GM18519 (cell line): Measurements from ENCODE around the gene ABCG4.
"Not testable (repeated sequence)": the region's sequence is repeated elsewhere in the genome, so short reads cannot be mapped to it uniquely, and the experiment has no call there.

Experiments used
- ATAC-seq: cut with Tn5 transposase; IDR thresholded peaks from one replicate; pipeline ENCODE4 v1.9.1; 2021; ENCODE audit warnings: mild to moderate bottlenecking, moderate library complexity; ENCODE audit not compliant: unreplicated experiment, low FRiP score

ABCG4 gene

GRCh38 chr11:119180729-119181676 lies 32.2 kb downstream of the ABCG4 start:
- no peak for ATAC-seq

GRCh38 chr11:119181677-119182412 lies 33.0 kb downstream of the ABCG4 start:
- ATAC-seq: no peak

- ATAC-seq: not testable (repeated sequence)
These were observed 35.5 kb downstream of the ABCG4 start for GRCh38 chr11:119184399-119184798.

GRCh38 chr11:119185981-119186634 lies 37.3 kb downstream of the ABCG4 start:
- no peak for ATAC-seq

- no peak for ATAC-seq
These were observed 38.5 kb downstream of the ABCG4 start for GRCh38 chr11:119187123-119187892.

GRCh38 chr11:119188067-119188466 lies 39.2 kb downstream of the ABCG4 start:
- no peak for ATAC-seq

- no peak for ATAC-seq
These were observed 40.0 kb downstream of the ABCG4 start for GRCh38 chr11:119188887-119189286.

- ATAC-seq: no peak
These were observed 40.5 kb downstream of the ABCG4 start for GRCh38 chr11:119189393-119189792.

- no peak for ATAC-seq
These were observed 41.7 kb downstream of the ABCG4 start for GRCh38 chr11:119190531-119190930.

- not testable (repeated sequence) for ATAC-seq
These were observed 42.4 kb downstream of the ABCG4 start for GRCh38 chr11:119191265-119191664.

- no peak for ATAC-seq
These were observed 43.3 kb downstream of the ABCG4 start for GRCh38 chr11:119192111-119192510.

GRCh38 chr11:119193001-119193400 lies 44.1 kb downstream of the ABCG4 start:
- no peak for ATAC-seq

GRCh38 chr11:119193626-119194025 lies 44.8 kb downstream of the ABCG4 start:
- ATAC-seq: no peak

GRCh38 chr11:119194811-119195440 lies 46.1 kb downstream of the ABCG4 start:
- no peak for ATAC-seq

- no peak for ATAC-seq
These were observed 46.8 kb downstream of the ABCG4 start for GRCh38 chr11:119195680-119196079.

GRCh38 chr11:119196833-119197483 lies 48.1 kb downstream of the ABCG4 start:
- ATAC-seq: no peak

- no peak for ATAC-seq
These were observed 50.1 kb downstream of the ABCG4 start for GRCh38 chr11:119198925-119199324.

- not testable (repeated sequence) for ATAC-seq
These were observed 52.4 kb downstream of the ABCG4 start for GRCh38 chr11:119201236-119201635.

- no peak for ATAC-seq
These were observed 53.7 kb downstream of the ABCG4 start for GRCh38 chr11:119202554-119202953.
